Neuronal stem cell (in vitro differentiated cells): ENCODE data around the gene MECP2.
A peak's percentile ranks its signal among the peaks of the same experiment; 100 is the strongest.

ENCODE experiments used
- DNase-seq: peaks from one replicate; pipeline ENCODE4 v3.0.0-alpha.2; 2013; ENCODE audit warnings: low spot score
- H2AFZ ChIP-seq: one replicate; pipeline ENCODE4 v1.6.1; 2013; ENCODE audit warnings: mild to moderate bottlenecking, low read length, inconsistent platforms
- H2AK5ac ChIP-seq: 2 replicates; pipeline ENCODE4 v1.6.1; 2013; ENCODE audit warnings: low read depth, mild to moderate bottlenecking, inconsistent platforms, low read length, moderate library complexity, mixed read lengths
- H2BK120ac ChIP-seq: 2 replicates; pipeline ENCODE4 v1.6.1; 2013; ENCODE audit warnings: low read depth, mild to moderate bottlenecking, inconsistent platforms, low read length, moderate library complexity, mixed read lengths
- H2BK12ac ChIP-seq: one replicate; pipeline ENCODE4 v1.6.1; 2013; ENCODE audit warnings: low read length, inconsistent platforms
- H2BK15ac ChIP-seq: 2 replicates; pipeline ENCODE4 v1.6.1; 2013; ENCODE audit warnings: mild to moderate bottlenecking, low read length, inconsistent platforms, mixed read lengths
- H2BK5ac ChIP-seq: one replicate; pipeline ENCODE4 v1.6.1; 2013; ENCODE audit warnings: inconsistent platforms, mild to moderate bottlenecking, low read length, moderate library complexity
- H3K14ac ChIP-seq: one replicate; pipeline ENCODE4 v1.6.1; 2013; ENCODE audit warnings: low read length, inconsistent platforms
- H3K18ac ChIP-seq: 2 replicates; pipeline ENCODE4 v1.6.1; 2013; ENCODE audit warnings: low read length, inconsistent platforms
- H3K23ac ChIP-seq: 2 replicates; pipeline ENCODE4 v1.6.1; 2013; ENCODE audit warnings: low read depth, mild to moderate bottlenecking, mixed read lengths, low read length, inconsistent platforms; ENCODE audit not compliant: poor library complexity
- H3K27ac ChIP-seq: replicated peaks from 3 replicates; pipeline ENCODE4 v1.5.1; 2013; ENCODE audit warnings: low read length, inconsistent platforms
- H3K27me3 ChIP-seq, 3 experiments: 2 replicates each; pipeline ENCODE4 v1.6.1; 2013; ENCODE audit warnings: low read length in 3 of 3, mild to moderate bottlenecking in 2 of 3, inconsistent platforms in 1 of 3, low read depth in 1 of 3, mixed read lengths in 1 of 3, moderate library complexity in 1 of 3; ENCODE audit not compliant: control insufficient read depth in 3 of 3, insufficient read depth in 3 of 3
- H3K36me3 ChIP-seq, 2 donors: replicated peaks in 1 of 2; 2 replicates each; pipeline ENCODE4 v1.6.1; 2013; ENCODE audit warnings: low read length in 2 of 2; ENCODE audit not compliant: control insufficient read depth in 2 of 2, insufficient read depth in 2 of 2
- H3K4ac ChIP-seq: 2 replicates; pipeline ENCODE4 v1.6.1; 2013; ENCODE audit warnings: inconsistent platforms, mild to moderate bottlenecking, low read length, moderate library complexity
- H3K4me1 ChIP-seq, 2 donors: 1 replicate in 1 of 2; 2 replicates in 1 of 2; pipeline ENCODE4 v1.6.1; 2013; ENCODE audit warnings: low read length in 2 of 2, low read depth in 1 of 2; ENCODE audit not compliant: control insufficient read depth in 2 of 2, insufficient read depth in 1 of 2
- H3K4me2 ChIP-seq: one replicate; pipeline ENCODE4 v1.6.1; 2013; ENCODE audit warnings: mild to moderate bottlenecking, low read length, inconsistent platforms; ENCODE audit not compliant: insufficient read depth, poor library complexity, severe bottlenecking
- H3K4me3 ChIP-seq, 2 donors: 2 replicates each; pipeline ENCODE4 v1.5.1; 2013; ENCODE audit warnings: low read length in 2 of 2, mild to moderate bottlenecking in 2 of 2, inconsistent platforms in 1 of 2, moderate library complexity in 1 of 2
- H3K79me1 ChIP-seq: one replicate; pipeline ENCODE4 v1.6.1; 2013; ENCODE audit warnings: low read depth, mild to moderate bottlenecking, inconsistent platforms, low read length, moderate library complexity
- H3K9ac ChIP-seq: one replicate; pipeline ENCODE4 v1.6.1; 2013; ENCODE audit warnings: mild to moderate bottlenecking, low read depth, low read length, inconsistent platforms; ENCODE audit not compliant: poor library complexity
- H3K9me3 ChIP-seq, 2 donors: replicated peaks in 1 of 2; 2 replicates each; pipeline versions ENCODE3 to v1.6.1; 2013; ENCODE audit warnings: low read length in 2 of 2, mild to moderate bottlenecking in 2 of 2, inconsistent platforms in 1 of 2, low read depth in 1 of 2, mixed read lengths in 1 of 2, moderate library complexity in 1 of 2; ENCODE audit not compliant: control insufficient read depth in 2 of 2, insufficient read depth in 1 of 2
- H4K8ac ChIP-seq: one replicate; pipeline ENCODE4 v1.6.1; 2013; ENCODE audit warnings: low read depth, mild to moderate bottlenecking, inconsistent platforms, low read length, moderate library complexity
- H4K91ac ChIP-seq: one replicate; pipeline ENCODE4 v1.6.1; 2013; ENCODE audit warnings: low read length, low read depth, mild to moderate bottlenecking, inconsistent platforms; ENCODE audit not compliant: poor library complexity
- WGBS, 2 donors: extraction: QIAGEN DNeasy Blood & Tissue Kit; methylation state at CpG; one replicate each; pipeline ENCODE4 v1.1.7; 2013; ENCODE audit warnings: missing lambda C conversion rate in 2 of 2, mixed read lengths in 1 of 2; ENCODE audit not compliant: insufficient read length in 2 of 2, insufficient replicate concordance in 1 of 2; ENCODE audit errors: extremely low coverage in 2 of 2; 5-methylcytosine and 5-hydroxymethylcytosine counted together

MECP2 gene

DNA sequence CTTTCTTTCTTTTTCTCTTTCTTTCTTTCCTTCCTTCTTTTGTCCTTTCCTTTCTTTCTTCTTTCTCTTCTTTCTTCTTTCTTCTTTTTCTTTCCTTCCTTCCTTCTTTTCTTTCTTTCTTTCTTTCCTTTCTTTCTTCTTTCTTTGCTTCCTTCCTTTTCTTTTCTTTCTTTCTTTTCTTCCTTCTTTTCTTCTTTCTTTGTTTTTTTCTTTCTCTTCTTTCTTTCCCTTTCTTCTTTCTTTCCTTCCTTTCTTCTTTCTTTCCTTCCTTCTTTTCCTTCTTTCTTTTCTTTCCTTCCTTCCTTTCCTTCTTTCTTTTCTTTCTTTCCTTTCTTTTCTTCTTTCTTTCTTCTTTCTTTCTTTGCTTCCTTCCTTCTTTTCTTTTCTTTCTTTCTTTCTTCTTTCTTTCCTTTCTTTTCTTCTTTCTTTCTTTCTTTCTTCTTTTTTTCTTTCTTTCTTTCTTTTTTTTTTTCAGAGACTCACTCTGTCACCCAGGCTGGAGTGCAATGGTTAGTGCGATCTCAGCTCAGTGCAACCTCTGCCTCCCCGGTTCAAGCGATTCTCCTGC lies 106.4 kb downstream of the MECP2 start:
- Histone ChIP-seq H3K79me1 (no peaks in the 10 kb centered on the region), H2BK120ac (no peak overlapping the region), H3K9me3 (peaks cover 0 to 3% of the 10 kb centered on the region in 2 donors), H4K91ac (no peak overlapping the region), H2BK15ac (no peak overlapping the region), H3K4ac (no peak overlapping the region), H3K9ac (no peak overlapping the region), H3K4me2 (no peak overlapping the region), H3K36me3 (no peaks in the 10 kb centered on the region), H3K23ac (no peak overlapping the region), H3K14ac (no peak overlapping the region), H3K4me3 (no peak overlapping the region), H4K8ac (no peak overlapping the region), H2BK5ac (no peak overlapping the region), H2AK5ac (no peak overlapping the region), H3K27ac (no peak overlapping the region), H3K18ac (no peak overlapping the region), H2AFZ (no peak overlapping the region), H2BK12ac (no peak overlapping the region), H3K4me1 (no peaks in the 10 kb centered on the region), H3K27me3 (peaks cover 0 to 26% (median 0%) of the 10 kb centered on the region in 3 experiments)
- no CpG with 5 or more reads among the region's 3 CpGs for WGBS, 2 donors
- DNase-seq = no peak

DNA sequence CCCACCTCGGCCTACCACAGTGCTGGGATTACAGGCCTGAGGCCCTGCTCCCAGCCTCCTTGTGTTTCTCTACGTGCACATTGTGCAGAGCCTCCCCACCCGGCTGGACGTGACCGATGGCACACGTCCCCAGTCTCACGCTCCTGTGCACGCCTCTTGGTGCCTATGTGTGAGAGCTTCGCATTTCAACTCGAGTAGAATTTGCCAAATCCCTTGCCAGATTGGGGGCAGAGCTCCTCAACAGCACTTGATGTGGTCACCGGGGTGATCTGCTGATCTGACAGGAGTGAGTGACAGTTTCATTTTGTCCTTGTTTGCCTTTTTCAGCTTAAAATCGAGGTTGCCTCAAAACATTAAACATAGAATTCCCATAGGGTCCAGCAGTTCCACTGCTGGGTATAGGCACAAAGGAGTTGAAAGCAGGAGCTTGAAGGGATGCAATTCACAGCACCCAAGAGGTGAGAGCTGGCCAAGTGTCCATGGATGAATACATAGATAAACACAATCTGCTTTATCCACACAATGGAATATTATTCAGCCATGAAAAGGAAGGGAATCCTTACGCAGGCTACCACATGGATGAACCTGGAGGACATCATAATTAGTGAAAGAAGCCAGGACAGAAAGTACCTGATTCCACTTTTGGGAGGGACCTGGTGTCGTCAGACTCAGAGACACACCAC lies 107.4 kb downstream of the MECP2 start:
- H3K4me2 ChIP-seq = no peak overlapping the region
- no peak for DNase-seq
- no peak overlapping the region for H2AFZ ChIP-seq
- no peak overlapping the region for H3K23ac ChIP-seq
- H2BK15ac ChIP-seq = no peak overlapping the region
- peaks cover 0 to 3% of the 10 kb centered on the region in 2 donors for H3K9me3 ChIP-seq
- H3K27ac ChIP-seq = no peak overlapping the region
- H3K4me1 ChIP-seq = peaks cover 0 to 3% of the 10 kb centered on the region in 2 donors
- no peak overlapping the region for H4K91ac ChIP-seq
- no peak overlapping the region for H3K9ac ChIP-seq
- no peaks in the 10 kb centered on the region for H3K79me1 ChIP-seq
- H3K36me3 ChIP-seq = no peaks in the 10 kb centered on the region
- peaks cover 0 to 24% (median 0%) of the 10 kb centered on the region in 3 experiments for H3K27me3 ChIP-seq
- H3K4ac ChIP-seq = no peak overlapping the region
- no peak overlapping the region for H2BK5ac ChIP-seq
- H4K8ac ChIP-seq = no peak overlapping the region
- no peak overlapping the region for H2BK120ac ChIP-seq
- H3K4me3 ChIP-seq = no peak overlapping the region
- no CpG with 5 or more reads among the region's 14 CpGs for WGBS, 2 donors
- no peak overlapping the region for H3K14ac ChIP-seq
- H2AK5ac ChIP-seq = no peak overlapping the region
- H3K18ac ChIP-seq = no peak overlapping the region
- no peak overlapping the region for H2BK12ac ChIP-seq

DNA sequence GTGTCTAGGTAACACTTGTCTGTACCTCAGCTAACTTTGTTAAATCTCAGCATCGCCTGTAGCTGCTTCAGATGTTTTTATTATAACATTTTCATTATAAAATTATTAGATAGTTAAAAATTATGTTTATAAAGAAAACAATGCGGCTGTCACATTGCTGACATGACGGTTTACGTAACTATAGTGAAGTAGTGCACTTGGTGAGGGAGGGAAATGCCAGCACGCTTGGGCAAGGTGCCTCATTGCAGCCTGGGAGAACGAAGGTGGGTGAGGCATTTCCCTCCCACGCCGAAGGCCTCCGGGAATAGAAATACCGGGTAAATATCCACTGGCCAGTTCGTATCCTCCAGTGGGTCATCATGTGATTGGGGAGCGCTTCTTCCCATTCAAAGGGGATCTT lies 109.0 kb downstream of the MECP2 start:
- H2BK5ac ChIP-seq = no peak overlapping the region

DNA sequence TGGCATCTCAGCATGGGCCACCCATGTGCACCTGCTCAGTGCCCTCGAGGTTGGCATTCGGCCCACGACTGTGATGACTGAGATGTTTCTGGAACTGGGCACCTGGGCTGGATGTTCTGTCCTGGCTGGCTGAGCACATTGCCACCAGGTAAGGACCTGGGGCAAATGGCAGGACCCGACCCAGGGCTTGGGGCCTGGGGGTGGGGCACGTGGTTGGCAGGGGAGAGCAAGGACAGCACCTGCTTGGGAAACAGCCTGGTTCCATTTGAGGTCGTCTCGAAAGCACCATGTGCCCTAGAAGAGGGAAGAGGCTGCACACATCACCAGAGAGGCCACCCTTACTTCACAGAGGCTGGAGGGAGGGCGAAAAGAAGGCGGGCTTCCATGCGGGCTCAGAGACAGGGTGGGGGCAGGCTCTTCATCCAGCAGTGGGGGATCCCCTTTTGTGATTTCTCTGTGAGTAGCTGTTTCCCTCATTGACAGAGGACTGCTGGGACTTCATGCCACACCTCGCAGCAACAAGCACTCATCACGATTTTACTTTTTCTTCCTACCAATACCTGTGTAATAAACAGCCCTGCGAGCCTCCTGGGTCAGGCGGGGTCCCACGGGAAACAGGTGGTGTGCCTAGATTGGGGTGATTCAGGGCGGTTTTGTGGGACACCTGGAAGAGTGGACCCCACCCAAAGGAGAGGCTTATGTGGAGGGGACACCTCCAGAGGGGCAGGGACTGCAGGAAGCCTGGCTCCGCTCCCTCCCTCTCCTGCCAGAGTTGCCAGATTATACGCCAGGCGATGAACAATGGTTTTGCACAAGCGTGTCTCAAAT lies 113.0 kb downstream of the MECP2 start:
- H4K8ac ChIP-seq = no peak overlapping the region
- H2BK15ac ChIP-seq = no peak overlapping the region
- peaks cover 1 to 3% of the 10 kb centered on the region in 2 donors for H3K4me1 ChIP-seq
- no peaks in the 10 kb centered on the region for H3K9me3 ChIP-seq
- no peak overlapping the region for H2AK5ac ChIP-seq
- no peak overlapping the region for H2BK5ac ChIP-seq
- no peak overlapping the region for H3K4me2 ChIP-seq
- H3K36me3 ChIP-seq = no peaks in the 10 kb centered on the region
- no peak overlapping the region for H3K23ac ChIP-seq
- no peak overlapping the region for H3K14ac ChIP-seq
- no peaks in the 10 kb centered on the region for H3K79me1 ChIP-seq
- no peak overlapping the region for H2BK12ac ChIP-seq
- H3K27ac ChIP-seq = no peak overlapping the region
- H3K18ac ChIP-seq = no peak overlapping the region
- H3K9ac ChIP-seq = no peak overlapping the region
- H3K4me3 ChIP-seq = no peak overlapping the region
- no peak overlapping the region for H4K91ac ChIP-seq
- no peak overlapping the region for H2BK120ac ChIP-seq
- WGBS, 2 donors = no CpG with 5 or more reads among the region's 20 CpGs
- no peak overlapping the region for H3K4ac ChIP-seq
- H3K27me3 ChIP-seq = peaks cover 0 to 39% (median 0%) of the 10 kb centered on the region in 3 experiments
- H2AFZ ChIP-seq = peak overlapping the region; percentile 76
- DNase-seq = no peak

More for the DNA sequence above, 109.0 kb downstream of the MECP2 start:
- H2AFZ ChIP-seq = no peak overlapping the region
- H2BK120ac ChIP-seq = no peak overlapping the region
- no peak overlapping the region for H3K9ac ChIP-seq
- no peak overlapping the region for H2BK12ac ChIP-seq
- no peaks in the 10 kb centered on the region for H3K36me3 ChIP-seq
- H3K23ac ChIP-seq = no peak overlapping the region
- H4K91ac ChIP-seq = no peak overlapping the region
- H3K4me2 ChIP-seq = no peak overlapping the region
- H3K14ac ChIP-seq = no peak overlapping the region
- peaks cover 0 to 32% (median 0%) of the 10 kb centered on the region in 3 experiments for H3K27me3 ChIP-seq
- peaks cover 0 to 3% of the 10 kb centered on the region in 2 donors for H3K4me1 ChIP-seq
- H4K8ac ChIP-seq = no peak overlapping the region
- H2BK15ac ChIP-seq = no peak overlapping the region
- H3K18ac ChIP-seq = no peak overlapping the region
- H3K9me3 ChIP-seq = peaks cover 0 to 3% of the 10 kb centered on the region in 2 donors
- no peak overlapping the region for H3K4me3 ChIP-seq
- no peaks in the 10 kb centered on the region for H3K79me1 ChIP-seq
- no peak overlapping the region for H2AK5ac ChIP-seq
- DNase-seq = no peak
- H3K4ac ChIP-seq = no peak overlapping the region
- no CpG with 5 or more reads among the region's 12 CpGs for WGBS, 2 donors
- H3K27ac ChIP-seq = no peak overlapping the region
